HepG2 (cell line): ENCODE data around the gene TH. TPM values are rescaled to one million over a fixed set of nuclear protein-coding genes. Genes with fewer than 3 reads are reported as not detected.

Experiments used
- CSRNP1 ChIP-seq: sonication (generic); formaldehyde crosslinking; IDR thresholded peaks from 2 replicates; pipeline ENCODE4 v1.8.1; 2023; ENCODE audit warnings: mild to moderate bottlenecking, missing genetic modification reagents
- EEA1 ChIP-seq: sonication (generic); formaldehyde crosslinking; IDR thresholded peaks from 2 replicates; pipeline ENCODE4 v1.5.1; 2020; ENCODE audit warnings: mild to moderate bottlenecking, missing genetic modification reagents, borderline replicate concordance
- FLYWCH1 ChIP-seq: sonication (generic); formaldehyde crosslinking; IDR thresholded peaks from 2 replicates; pipeline ENCODE4 v1.8.1; 2023; ENCODE audit warnings: mild to moderate bottlenecking, missing genetic modification reagents
- HNRNPLL ChIP-seq: fragments of 200-400 bp; formaldehyde crosslinking; IDR thresholded peaks from 2 replicates; pipeline ENCODE4 v1.6.1; 2017; ENCODE audit warnings: mild to moderate bottlenecking, low read depth, low read length; ENCODE audit not compliant: poor library complexity, severe bottlenecking
- JUNB ChIP-seq: sonication (generic); formaldehyde crosslinking; IDR thresholded peaks from 2 replicates; pipeline ENCODE4 v1.8.0; 2022; ENCODE audit warnings: missing genetic modification reagents, mild to moderate bottlenecking, borderline replicate concordance
- MAZ ChIP-seq, 2 experiments: sonication (generic) in 1 of 2; formaldehyde crosslinking in 1 of 2; IDR thresholded peaks; 2 replicates each; pipeline versions ENCODE4 v1.5.0 to v1.6.1; 2012 to 2020; ENCODE audit warnings: low read depth in 2 of 2, mild to moderate bottlenecking in 2 of 2, borderline replicate concordance in 1 of 2, improper control_type of control experiment in 1 of 2, low read length in 1 of 2, missing genetic modification reagents in 1 of 2, moderate library complexity in 1 of 2
- MEF2D ChIP-seq: sonication (generic); formaldehyde crosslinking; IDR thresholded peaks from 2 replicates; pipeline ENCODE4 v1.5.1; 2020; ENCODE audit warnings: mild to moderate bottlenecking, missing genetic modification reagents
- MIER2 ChIP-seq: IDR thresholded peaks from 2 replicates; pipeline ENCODE4 v1.6.1; 2016; ENCODE audit warnings: missing biosample characterization, missing genetic modification reagents
- NBN ChIP-seq: fragments of 450-650 bp; conservative IDR thresholded peaks from 2 replicates; pipeline ENCODE4 v1.6.1; 2017
- PHF21A ChIP-seq: sonication (generic); formaldehyde crosslinking; IDR thresholded peaks from 2 replicates; pipeline ENCODE4 v1.5.0; 2020; ENCODE audit warnings: mild to moderate bottlenecking, missing genetic modification reagents
- RNF219 ChIP-seq: sonication (generic); formaldehyde crosslinking; IDR thresholded peaks from 2 replicates; pipeline ENCODE4 v1.5.0; 2020; ENCODE audit warnings: mild to moderate bottlenecking, missing genetic modification reagents
- SP2 ChIP-seq: sonication (generic); formaldehyde crosslinking; IDR thresholded peaks from 2 replicates; pipeline ENCODE4 v1.5.1; 2020; ENCODE audit warnings: mild to moderate bottlenecking, missing genetic modification reagents
- ZHX1 ChIP-seq: sonication (generic); formaldehyde crosslinking; IDR thresholded peaks from 2 replicates; pipeline ENCODE4 v1.8.1; 2022; ENCODE audit warnings: low read depth, mild to moderate bottlenecking, missing genetic modification reagents
- ZIK1 ChIP-seq: sonication (generic); formaldehyde crosslinking; IDR thresholded peaks from 2 replicates; pipeline ENCODE4 v1.5.0; 2020; ENCODE audit warnings: mild to moderate bottlenecking, low read depth, missing genetic modification reagents, borderline replicate concordance
- ZNF10 ChIP-seq: sonication (generic); formaldehyde crosslinking; IDR thresholded peaks from 2 replicates; pipeline ENCODE4 v1.4.0; 2020; ENCODE audit warnings: mild to moderate bottlenecking, low read depth, missing genetic modification reagents, borderline replicate concordance
- ZNF121 ChIP-seq: sonication (generic); formaldehyde crosslinking; IDR thresholded peaks from 2 replicates; pipeline ENCODE4 v1.5.0; 2020; ENCODE audit warnings: mild to moderate bottlenecking, missing genetic modification reagents
- ZNF138 ChIP-seq: sonication (generic); formaldehyde crosslinking; IDR thresholded peaks from 2 replicates; pipeline ENCODE4 v1.5.0; 2020; ENCODE audit warnings: mild to moderate bottlenecking, low read depth, missing genetic modification reagents
- ZNF557 ChIP-seq: sonication (generic); formaldehyde crosslinking; IDR thresholded peaks from 2 replicates; pipeline ENCODE4 v1.4.0; 2020; ENCODE audit warnings: missing genetic modification reagents
- ZNF569 ChIP-seq: sonication (generic); formaldehyde crosslinking; IDR thresholded peaks from 2 replicates; pipeline ENCODE4 v1.5.0; 2020; ENCODE audit warnings: mild to moderate bottlenecking, missing genetic modification reagents, moderate library complexity, borderline replicate concordance
- ZNF607 ChIP-seq: sonication (generic); formaldehyde crosslinking; IDR thresholded peaks from 2 replicates; pipeline ENCODE4 v1.5.1; 2020; ENCODE audit warnings: missing genetic modification reagents, mild to moderate bottlenecking, borderline replicate concordance
- ZNF749 ChIP-seq: sonication (generic); formaldehyde crosslinking; IDR thresholded peaks from 2 replicates; pipeline ENCODE4 v1.8.0; 2022; ENCODE audit warnings: mild to moderate bottlenecking, missing genetic modification reagents, moderate library complexity, borderline replicate concordance
- ZNF792 ChIP-seq: IDR thresholded peaks from 2 replicates; pipeline ENCODE4 v1.6.1; 2016
- ZNF83 ChIP-seq: sonication (generic); formaldehyde crosslinking; IDR thresholded peaks from 2 replicates; pipeline ENCODE4 v1.4.0; 2020; ENCODE audit warnings: missing genetic modification reagents, mild to moderate bottlenecking, borderline replicate concordance
- polyA plus RNA-seq, 8 experiments: library from polyadenylated mRNA; depleted of rRNA in 3 of 8; stranded (reverse) in 7 of 8; unstranded in 1 of 8; fragments of >200 nt; fragmentation: Illumina TruSeq in 4 of 8; extraction: Trizol in 4 of 8; gene quantifications; 2 replicates each; pipeline versions ENCODE4 v1.2.1 to v1.2.3, GENCODE V29; 2011 to 2016; ENCODE audit warnings: low read depth in 4 of 8, missing spikeins in 1 of 8, mixed read lengths in 1 of 8; ENCODE audit not compliant: insufficient read depth in 1 of 8
- total RNA-seq, 5 experiments: library from RNA; depleted of rRNA; stranded (reverse); fragments of >200 nt; fragmentation: Illumina TruSeq; extraction: Trizol; gene quantifications; 2 replicates each; pipeline ENCODE4 v1.2.3, GENCODE V29; 2016; ENCODE audit warnings: low read depth in 1 of 5

The TH gene
- total and polyA plus RNA-seq, 2 of the 13 experiments (the other 11 are each of a cell fraction or from before 2014, with no cell fraction given), result 0.36 TPM; not detected in 1

GRCh38 chr11:2136209-2136951, 35.2 kb downstream of the TH start (continued):
- TF ChIP-seq FLYWCH1 (CRISPR knock-in tag) (no peak), RNF219 (CRISPR knock-in tag) (no peak), ZNF10 (CRISPR knock-in tag) (no peak), NBN (no peak), SP2 (0 out of 2 replicates have a peak, but pooled peaks have one; percentile 31), ZNF557 (CRISPR knock-in tag) (no peak), EEA1 (CRISPR knock-in tag) (no peak), HNRNPLL (peak; percentile 10), PHF21A (0 out of 2 replicates have a peak, but pooled peaks have one; percentile 41), ZNF792 (CRISPR knock-in tag) (no peak), ZIK1 (CRISPR knock-in tag) (0 out of 2 replicates have a peak, but pooled peaks have one; percentile 48), ZNF569 (CRISPR knock-in tag) (no peak), ZNF138 (CRISPR knock-in tag) (no peak), MIER2 (no peak), JUNB (CRISPR knock-in tag) (peak; percentile 49; the same call in 1 of the 2 replicates), ZNF121 (CRISPR knock-in tag) (no peak), MAZ (IDR thresholded peaks at IDR 0.05; ENCODE audit: borderline replicate concordance, low read depth, low read length) (no peak), MAZ (CRISPR knock-in tag; IDR thresholded peaks at IDR 0.05; ENCODE audit: low read depth) (no peak; the same call in 1 of the 2 replicates), ZNF607 (peak; percentile 44; the same call in 1 of the 2 replicates), ZNF749 (CRISPR knock-in tag) (no peak; the same call in 1 of the 2 replicates), ZNF83 (no peak), CSRNP1 (CRISPR knock-in tag) (peak; percentile 10; the same call in 1 of the 2 replicates), MEF2D (CRISPR knock-in tag) (no peak), ZHX1 (CRISPR knock-in tag) (no peak)
